PC-3 (cell line): ENCODE data around the gene PVR.

Source experiments
- CTCF ChIP-seq: fragments of 300-600 bp; sonication (generic); conservative IDR thresholded peaks from 2 replicates; pipeline ENCODE4 v1.5.1; 2017; ENCODE audit warnings: antibody characterized with exemption, low read depth, mild to moderate bottlenecking, low read length
- EZH2 ChIP-seq: fragments of 300-600 bp; sonication (generic); IDR thresholded peaks from one replicate; pipeline ENCODE4 v1.6.1; 2017; ENCODE audit warnings: antibody characterized with exemption, mild to moderate bottlenecking, low read length; ENCODE audit not compliant: unreplicated experiment

GRCh38 chr19:44618640-44619357 is 24.9 kb upstream of the PVR start:
- no peak for TF ChIP-seq CTCF
- no peak for TF ChIP-seq EZH2
